ENCODE data around the gene SLC17A5.
"Not testable (repeated sequence)": the region's sequence is repeated elsewhere in the genome, so short reads cannot be mapped to it uniquely, and the experiment has no call there.

Gene SLC17A5, protein sequence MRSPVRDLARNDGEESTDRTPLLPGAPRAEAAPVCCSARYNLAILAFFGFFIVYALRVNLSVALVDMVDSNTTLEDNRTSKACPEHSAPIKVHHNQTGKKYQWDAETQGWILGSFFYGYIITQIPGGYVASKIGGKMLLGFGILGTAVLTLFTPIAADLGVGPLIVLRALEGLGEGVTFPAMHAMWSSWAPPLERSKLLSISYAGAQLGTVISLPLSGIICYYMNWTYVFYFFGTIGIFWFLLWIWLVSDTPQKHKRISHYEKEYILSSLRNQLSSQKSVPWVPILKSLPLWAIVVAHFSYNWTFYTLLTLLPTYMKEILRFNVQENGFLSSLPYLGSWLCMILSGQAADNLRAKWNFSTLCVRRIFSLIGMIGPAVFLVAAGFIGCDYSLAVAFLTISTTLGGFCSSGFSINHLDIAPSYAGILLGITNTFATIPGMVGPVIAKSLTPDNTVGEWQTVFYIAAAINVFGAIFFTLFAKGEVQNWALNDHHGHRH

DNA sequence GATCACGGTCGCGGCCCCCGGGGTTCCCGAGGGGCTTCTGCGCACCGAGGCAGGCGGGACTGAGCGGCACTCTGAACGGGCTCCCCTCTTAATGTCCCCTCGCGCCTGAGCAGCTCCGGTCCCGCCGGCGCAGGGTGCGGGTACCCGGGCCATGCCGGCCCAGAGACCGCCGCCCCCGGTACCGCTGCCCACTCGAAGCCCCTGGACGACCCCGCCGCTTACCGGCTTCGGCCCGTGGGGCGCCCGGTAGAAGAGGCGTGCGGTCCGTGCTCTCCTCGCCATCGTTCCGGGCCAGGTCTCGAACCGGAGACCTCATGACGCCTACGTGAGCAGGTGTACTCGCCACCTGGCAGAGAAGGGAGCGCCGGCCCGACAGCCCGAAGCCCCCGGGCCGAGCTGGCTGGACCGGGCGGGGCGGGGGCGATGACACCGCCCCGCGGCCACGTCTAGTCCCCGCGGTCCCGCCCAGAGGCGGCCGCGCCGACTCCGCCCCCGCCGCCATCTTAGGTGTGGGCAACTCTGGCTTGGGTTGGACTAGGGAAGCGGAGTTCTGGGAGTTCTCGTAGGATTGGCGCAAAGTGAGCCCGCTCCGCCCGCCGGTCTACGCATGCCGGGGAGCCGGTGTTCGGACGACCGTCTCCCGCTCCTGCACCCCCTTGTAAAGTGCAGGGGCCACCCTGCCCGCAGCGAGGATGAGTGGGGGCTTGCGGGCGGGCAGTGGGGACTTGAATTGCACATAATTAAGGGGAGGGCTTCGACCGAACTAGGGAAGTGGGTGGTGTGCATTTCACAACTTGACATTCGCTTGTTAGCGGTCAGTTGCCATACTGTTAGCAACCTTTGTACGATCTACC is at the start of gene SLC17A5:
SLC17A5 (minus strand) TSS at position 422 of the 854 bp plus-strand sequence; CDS start at position 316, 106 bp downstream.
- DNase-seq (ENCODE audit: low spot score): peak; percentile 95

DNA sequence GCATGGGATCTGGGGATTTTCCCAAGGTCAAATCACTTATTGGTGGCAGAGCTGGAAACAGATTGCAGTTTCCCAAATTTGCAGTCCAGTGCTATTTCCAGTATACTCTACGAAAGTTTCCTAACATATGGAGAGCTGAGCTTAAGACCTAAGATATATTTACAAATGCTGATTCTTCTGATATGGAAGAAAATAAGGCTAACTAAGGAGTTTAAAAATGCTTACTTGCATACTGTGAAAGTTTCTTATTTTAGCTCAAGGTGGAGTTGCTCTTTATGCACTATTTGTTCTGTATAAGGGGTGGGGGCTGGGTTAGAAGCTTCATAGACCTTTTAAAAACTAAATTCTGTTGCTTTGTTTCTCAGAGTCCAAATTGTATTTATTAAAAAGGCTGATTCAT is 49.7 kb upstream of the SLC17A5 start:
- no peak for DNase-seq (ENCODE audit: low spot score)

DNA sequence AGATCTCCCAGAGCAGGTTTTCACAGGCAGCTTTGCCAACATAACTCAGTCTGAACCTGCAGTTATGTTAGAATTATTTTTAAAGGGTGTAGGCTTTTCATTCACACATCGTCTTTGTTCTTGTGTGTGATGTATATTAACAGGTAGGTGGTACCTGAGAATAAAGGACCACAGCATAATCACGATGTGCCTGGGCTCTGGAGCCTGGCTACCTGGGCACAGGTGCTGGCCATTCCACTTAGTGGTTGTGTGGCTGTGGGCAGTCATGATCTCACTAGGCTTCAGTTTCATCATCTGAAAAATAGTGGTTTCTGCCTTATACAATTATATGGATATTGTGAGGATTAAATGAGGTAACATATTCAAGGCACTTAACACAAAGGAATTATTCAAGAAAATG is 48.7 kb upstream of the SLC17A5 start:
- no peak for DNase-seq (ENCODE audit: low spot score)

DNA sequence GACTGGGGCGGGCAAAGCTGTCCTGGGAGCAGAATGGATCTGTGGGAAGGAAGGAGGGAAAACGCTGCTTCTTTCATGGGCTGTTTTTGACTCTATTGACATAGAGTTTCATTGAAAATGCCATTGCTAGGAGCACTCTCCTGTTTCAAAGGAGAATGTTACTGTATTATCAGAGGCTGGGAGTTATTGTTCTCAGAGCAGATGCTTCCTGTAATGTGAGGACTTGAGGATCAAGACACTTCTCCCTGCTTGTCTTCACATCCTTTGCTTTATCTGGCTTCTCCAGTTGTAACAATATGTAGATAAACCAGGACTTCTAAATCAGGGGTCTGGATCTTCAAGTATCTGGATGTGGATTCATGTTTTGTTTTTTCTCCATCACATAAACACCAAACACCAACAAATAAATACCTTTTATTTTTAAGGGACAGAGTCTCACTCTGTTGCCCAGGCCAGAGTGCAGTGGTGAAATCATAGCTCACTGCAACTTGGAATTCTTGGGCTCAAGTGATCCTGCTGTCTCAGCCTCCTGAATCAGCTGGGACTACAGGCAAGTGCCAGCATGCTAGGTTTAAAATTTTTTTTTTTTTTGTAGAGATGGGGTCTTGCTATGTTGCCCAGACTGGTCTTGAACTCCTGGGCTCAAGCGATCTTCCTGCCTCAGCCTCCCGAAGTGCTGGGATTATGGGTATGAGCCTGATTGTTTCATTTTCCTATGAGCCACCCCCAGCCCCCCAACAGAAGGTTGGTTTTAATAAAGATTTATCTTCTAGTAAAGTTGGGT is 46.1 kb upstream of the SLC17A5 start:
- no peak for DNase-seq (ENCODE audit: low spot score)

DNA sequence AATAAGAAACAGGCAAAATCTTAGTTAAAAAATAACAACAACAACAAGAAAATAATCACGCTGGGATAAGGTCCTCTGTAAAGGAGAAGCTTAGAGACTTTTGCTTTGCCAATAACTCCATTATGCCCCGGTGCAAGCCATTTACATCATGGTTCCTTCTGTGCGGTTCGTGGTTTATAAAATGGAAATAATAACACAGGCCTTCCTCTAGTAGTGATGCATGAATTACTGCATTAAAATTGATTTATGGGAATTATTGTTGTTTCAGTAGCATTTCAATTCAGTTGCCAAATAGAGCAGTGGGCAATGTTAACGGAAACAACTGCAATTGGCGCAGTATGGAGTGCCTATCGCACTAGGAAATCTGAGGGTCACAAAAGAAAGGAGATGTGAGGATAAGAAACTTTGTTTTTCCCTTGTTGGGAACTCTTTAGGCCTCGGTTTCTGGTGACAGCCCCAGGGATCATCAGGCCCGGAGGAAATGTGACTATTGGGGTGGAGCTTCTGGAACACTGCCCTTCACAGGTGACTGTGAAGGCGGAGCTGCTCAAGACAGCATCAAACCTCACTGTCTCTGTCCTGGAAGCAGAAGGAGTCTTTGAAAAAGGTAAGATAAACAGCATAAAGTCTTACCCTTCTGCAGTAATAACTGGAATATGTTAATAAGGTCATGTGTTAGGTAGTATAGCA is 43.3 kb upstream of the SLC17A5 start:
- no peak for DNase-seq (ENCODE audit: low spot score)

DNA sequence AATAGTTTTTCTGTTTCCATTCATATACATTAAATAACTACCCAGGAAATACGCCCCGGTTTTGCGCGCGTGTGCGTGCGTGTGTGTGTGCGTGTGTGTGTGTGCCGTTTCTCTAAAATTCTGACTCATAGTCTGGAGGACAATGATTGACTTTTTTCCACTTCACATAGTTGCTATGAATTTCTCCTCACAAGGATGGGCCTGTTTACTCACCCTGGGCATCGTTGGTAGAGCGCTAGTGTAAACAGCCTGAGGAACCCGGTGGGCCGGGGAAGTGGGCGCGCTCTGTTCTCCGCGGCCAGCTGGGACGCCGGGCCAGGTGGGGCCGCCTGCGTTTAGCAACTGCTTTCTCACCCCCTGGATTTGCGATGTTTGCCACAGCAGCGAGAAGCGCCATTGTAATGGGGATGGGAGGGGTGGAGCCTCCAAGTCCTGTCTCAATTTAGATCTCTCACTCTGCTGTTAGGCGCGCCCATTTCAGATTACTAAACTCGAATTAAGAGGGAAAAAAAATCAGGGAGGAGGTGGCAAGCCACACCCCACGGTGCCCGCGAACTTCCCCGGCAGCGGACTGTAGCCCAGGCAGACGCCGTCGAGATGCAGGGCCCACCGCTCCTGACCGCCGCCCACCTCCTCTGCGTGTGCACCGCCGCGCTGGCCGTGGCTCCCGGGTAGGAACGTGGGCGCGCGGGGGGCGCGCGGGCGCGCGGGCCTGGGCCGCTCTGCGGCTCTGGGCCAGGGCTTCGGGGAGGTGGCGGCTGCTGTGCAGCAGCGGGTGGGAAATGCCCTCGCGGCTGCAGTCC is 42.0 kb upstream of the SLC17A5 start, which contains the start of gene CD109:
CD109 (plus strand) TSS at position 585 of the 803 bp plus-strand sequence; CDS start at position 598, 13 bp downstream.
- peak; percentile 84 for DNase-seq (ENCODE audit: low spot score)

DNA sequence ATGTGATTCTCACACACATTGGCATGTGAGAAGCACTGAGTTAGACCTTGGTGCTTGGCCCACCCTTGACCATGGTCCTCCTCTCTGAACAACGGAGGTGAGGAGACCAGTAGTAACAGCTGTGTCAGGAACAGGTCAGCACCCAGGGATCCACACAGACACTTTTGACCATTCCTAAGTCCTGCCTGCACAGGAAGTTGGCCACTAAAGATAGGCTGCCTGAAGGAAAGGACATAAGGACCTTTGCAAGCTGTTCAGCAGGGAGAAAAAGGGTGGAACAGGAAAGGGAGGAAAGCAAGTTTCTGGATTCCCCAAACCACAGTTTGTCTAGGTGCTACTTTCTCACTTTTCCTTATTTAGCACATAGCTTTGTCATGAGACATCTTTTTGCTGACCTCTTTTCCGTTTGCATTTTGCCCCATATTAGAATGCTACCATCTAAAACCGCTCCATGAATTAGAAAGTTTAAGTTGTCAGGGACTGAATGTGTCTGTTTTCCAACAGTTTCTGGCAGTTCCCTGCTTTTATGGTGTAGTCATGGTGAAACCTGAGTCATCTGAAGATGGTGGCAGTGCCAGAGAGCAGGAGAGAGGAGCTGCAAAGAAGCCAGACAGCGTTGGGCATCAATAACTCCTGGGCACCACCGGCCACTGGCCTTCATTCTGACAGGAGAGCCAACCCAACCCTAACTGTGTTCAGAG is 41.1 kb upstream of the SLC17A5 start:
- DNase-seq (ENCODE audit: low spot score): no peak

DNA sequence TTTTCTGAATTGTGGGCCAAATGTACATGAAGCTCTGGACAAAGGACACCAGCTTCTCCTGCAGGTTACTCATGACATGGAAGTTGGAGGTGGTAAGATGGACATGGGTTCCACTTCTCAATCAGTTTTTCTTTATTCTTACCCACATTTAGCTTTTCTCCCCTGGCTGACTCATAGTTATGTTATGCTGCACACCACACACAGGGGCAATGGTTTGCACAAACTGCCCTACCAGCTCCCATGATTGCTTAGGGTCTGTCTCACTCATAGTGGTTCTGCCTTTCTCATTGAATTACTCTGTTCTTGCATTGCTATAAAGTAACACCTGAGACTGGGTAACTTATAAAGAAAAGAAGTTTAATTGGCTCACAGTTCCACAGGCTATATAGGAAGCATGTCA is 37.7 kb upstream of the SLC17A5 start:
- no peak for DNase-seq (ENCODE audit: low spot score)

DNA sequence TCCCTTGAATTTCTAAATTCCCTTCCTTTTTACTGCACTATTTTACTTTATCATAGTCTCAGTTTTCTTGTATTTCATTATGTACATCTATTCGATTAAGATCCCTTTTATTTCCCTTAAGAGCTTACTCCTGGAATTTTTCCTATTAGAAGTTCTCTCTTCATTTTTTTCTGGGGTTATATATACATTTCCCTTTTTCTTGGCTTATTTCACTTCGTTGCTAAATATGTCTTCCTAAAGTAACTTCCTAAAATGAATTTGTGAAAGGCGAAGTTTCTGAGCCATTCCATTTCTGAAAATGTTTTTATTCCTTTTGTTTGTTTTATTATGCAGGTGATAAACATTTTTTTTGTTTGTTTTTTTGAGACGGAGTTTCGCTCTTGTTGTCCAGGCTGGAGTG is 36.3 kb upstream of the SLC17A5 start:
- DNase-seq (ENCODE audit: low spot score): no peak

DNA sequence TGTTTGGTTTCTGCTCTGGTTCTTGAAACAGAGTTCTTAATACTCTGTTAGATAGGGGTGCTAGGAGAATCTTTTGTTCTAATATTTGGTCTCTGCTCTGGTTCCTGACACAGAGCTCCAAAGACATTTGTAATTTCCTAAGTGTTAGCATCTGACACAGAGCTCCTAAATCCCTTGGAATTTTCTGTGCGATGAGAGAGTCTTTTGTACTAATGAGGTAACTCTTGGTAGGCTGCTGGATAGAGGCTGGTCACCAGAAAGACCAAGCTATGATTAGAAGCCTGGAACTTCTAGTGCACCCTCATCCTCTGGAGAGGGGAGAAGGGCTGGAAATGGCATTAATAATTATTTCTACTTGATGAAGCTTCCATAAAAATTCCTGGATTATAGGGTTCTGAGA is 34.6 kb upstream of the SLC17A5 start:
- no peak for DNase-seq (ENCODE audit: low spot score)

DNA sequence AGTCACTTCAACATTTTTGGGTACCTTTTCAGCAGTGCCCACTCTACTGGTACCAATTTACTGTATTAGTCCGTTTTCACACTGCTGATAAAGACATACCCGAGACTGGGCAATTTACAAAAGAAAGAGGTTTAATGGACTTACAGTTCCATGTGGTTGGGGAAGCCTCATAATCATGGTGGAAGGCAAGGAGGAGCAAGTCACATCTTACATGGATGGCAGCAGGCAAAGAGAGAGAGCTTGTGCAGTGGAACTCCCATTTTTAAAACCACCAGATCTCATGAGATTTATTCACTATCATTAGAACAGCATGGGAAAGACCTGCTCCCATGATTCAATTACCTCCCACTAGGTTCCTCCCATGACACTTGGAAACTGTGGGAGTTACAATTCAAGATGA is 29.8 kb upstream of the SLC17A5 start:
- DNase-seq (ENCODE audit: low spot score): not testable (repeated sequence)

DNA sequence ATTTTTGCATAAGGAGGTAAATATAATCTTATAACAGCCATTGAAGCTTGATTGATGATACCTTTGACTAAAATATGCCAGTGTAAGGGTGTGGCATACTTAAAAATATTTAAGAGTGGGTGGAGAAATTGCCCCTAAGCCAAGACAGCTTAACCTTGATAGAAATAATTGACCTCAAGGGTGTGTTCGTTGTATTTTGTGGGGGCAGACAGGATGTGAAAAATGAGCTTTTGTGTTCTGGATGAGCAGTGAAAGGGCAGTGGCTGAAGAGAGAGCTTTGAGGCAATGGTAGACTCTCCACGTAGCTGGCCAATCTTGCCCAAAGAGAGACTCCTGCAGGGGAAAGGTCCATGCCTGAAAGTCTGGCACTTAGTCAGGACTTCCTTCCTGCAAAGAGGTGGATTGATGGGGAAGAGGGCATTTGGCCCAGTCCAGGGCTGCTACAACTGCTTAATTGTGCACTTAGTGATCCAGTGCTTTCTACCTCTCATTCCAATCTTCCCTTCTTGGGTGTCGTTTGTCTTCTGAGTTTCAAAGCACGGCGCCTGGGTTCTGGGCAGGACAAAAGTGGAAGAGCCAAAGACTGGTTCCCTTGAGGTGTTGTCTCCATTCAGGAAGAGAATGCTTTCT is 26.6 kb upstream of the SLC17A5 start:
- DNase-seq (ENCODE audit: low spot score): no peak

DNA sequence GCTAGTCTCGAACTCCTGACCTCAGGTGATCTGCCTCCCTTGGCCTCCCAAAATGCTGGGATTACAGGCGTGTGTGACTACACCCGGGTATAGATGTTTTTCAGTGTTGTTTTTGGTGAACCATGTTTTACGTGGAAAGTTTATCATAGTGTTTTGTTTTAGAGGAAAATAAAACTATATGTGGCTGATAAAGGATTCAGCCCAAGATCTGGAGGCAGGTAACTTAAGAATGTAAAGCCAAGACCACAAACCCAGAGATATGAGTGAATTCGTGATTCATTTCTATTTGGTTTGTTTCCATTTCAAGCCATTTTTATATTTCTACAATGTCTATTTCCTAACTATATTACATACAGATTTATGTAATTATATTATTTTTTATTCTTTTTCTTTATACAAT is 26.1 kb upstream of the SLC17A5 start:
- not testable (repeated sequence) for DNase-seq (ENCODE audit: low spot score)

DNA sequence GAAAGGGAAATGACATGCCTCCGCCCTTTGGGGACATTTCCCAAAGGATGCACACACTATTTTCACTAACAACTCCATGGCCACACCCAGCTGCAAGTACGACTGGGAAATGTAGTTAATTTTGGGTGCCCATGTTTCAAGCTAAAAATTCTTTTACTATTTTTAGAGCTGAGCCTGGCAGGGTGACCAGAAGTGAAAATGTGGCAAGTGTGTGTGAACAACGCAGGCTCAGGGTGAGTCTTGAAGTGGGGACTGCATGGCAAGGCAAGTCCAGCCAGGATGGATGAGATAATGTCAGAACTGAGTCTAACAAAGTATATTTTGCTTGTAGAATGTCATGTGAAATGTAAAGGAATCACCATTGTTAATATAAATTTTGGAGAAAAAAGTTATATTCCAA is 25.2 kb upstream of the SLC17A5 start:
- no peak for DNase-seq (ENCODE audit: low spot score)

DNA sequence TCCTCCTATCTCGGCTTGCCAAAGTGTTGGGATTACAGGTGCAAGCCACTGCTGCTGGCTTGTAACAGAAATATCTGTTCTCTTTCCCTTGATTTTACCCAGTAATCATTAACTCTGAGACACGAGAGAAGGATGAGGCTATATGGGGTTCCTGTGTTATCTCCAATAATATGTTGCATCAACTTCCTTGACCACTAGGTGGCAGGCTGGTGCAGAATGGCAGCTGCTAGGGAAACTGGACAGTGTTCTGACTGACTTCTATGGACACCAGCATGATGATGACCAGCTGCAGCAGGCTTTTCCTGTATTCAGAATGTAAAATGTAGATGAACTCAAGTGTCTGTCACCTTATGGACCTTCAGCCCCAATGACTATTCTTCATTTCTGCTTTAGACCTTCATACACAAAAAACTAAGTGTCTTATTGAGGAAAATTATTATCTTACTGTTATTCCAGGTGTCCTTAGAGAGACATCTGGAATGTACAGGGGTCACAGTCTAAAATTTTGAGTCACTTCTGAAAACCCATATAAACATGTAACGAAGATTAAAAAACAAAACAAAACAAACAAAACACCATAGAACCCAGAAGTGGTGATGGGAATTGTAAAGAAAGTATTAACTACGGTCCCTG is 21.8 kb upstream of the SLC17A5 start:
- peak; percentile 76 for DNase-seq (ENCODE audit: low spot score)

DNA sequence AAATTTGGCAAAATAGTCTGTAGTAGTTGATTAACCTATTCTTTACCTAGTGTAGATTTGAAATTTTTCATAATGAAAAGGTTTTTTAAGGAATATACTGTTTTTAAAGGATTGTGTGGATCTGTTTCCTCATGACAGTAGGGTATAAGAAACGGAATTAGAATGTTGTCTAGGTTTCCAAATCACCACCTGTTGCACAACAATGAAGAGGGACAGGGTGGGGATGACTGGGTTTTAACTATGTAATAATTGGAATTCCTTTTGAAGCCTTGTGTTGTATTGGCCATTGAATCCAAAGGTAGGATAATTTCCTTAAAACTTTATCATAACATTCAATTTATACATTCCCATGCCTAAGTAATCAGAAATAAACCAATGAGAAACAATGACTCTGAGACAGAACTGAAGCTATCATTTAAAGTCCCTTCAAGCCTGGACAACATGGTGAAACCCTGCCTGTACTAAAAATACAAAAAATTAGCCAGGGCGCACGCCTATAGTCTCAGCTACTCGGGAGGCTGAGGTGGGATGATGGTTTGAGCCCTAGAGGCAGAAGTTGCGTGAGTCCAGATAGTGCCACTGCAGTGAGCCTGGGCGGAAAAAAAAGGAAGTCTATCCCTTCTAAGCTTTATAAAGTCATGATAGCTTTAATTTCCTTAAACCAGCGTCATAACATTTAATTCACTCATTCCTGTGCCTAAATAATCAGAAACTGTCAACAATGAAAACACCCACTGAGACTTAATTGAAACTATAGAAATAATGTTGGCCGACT is 18.3 kb upstream of the SLC17A5 start:
- DNase-seq (ENCODE audit: low spot score): no peak

DNA sequence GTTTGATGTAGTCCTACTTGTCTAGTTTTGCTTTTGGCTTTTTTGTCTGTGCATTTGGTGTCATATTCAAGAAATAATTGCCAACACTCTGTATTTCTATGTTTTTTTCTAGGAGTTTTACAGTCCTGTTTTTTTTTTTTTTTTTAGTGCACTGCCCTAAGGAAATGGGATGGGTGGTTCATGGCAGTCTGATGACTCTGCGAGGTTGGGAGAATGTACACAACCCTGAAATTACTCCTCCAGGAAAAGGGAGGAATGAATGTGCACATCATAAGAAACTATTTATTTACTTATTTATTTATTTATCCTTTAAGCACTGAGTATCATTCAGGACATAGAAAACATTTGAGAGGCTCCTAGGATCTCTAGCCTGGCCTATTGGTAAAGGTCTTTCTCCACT is 15.2 kb upstream of the SLC17A5 start:
- DNase-seq (ENCODE audit: low spot score): no peak

DNA sequence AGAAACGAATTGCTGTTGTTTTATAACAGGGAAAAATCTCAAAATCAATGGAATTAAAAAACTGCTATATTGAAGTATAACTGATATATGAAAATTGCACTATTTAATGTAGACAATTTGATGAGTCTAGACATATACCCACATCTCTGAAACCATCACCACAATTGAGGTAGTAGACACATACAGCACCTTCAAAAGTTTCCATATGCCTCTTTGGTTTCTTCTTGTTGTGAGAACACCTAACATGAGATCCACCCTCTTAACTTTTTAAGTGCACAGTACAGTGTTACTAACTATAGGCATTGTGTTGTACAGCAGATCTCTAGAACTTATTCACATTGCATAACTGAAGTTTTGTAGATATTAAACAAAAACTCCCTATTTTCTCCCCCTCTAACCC is 14.0 kb upstream of the SLC17A5 start:
- no peak for DNase-seq (ENCODE audit: low spot score)
